Left renal pelvis (tissue), 4 donors: ENCODE results near the gene SLC41A2. TPM values are rescaled to one million over a fixed set of nuclear protein-coding genes. Genes with fewer than 3 reads are reported as not detected.
"Not testable (repeated sequence)": the region's sequence is repeated elsewhere in the genome, so short reads cannot be mapped to it uniquely, and the experiment has no call there.

ENCODE experiments used
- DNase-seq, 4 donors: peaks; one replicate each; pipeline ENCODE4 v3.0.0-alpha.2; 2013; ENCODE audit warnings: low read depth in 4 of 4, low spot score in 3 of 4
- polyA plus RNA-seq, 4 donors: library from polyadenylated mRNA; unstranded; fragments of 120-200 nt; gene quantifications; one replicate each; pipeline ENCODE4 v1.2.1, GENCODE V29; 2013; ENCODE audit not compliant: insufficient read length in 4 of 4

SLC41A2 gene, protein sequence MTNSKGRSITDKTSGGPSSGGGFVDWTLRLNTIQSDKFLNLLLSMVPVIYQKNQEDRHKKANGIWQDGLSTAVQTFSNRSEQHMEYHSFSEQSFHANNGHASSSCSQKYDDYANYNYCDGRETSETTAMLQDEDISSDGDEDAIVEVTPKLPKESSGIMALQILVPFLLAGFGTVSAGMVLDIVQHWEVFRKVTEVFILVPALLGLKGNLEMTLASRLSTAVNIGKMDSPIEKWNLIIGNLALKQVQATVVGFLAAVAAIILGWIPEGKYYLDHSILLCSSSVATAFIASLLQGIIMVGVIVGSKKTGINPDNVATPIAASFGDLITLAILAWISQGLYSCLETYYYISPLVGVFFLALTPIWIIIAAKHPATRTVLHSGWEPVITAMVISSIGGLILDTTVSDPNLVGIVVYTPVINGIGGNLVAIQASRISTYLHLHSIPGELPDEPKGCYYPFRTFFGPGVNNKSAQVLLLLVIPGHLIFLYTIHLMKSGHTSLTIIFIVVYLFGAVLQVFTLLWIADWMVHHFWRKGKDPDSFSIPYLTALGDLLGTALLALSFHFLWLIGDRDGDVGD
- 10 to 100 TPM in 1 of 4 donors, 1 to 10 TPM in 3; 4.3 to 12.4 (median 5.7) TPM for polyA plus RNA-seq

DNA sequence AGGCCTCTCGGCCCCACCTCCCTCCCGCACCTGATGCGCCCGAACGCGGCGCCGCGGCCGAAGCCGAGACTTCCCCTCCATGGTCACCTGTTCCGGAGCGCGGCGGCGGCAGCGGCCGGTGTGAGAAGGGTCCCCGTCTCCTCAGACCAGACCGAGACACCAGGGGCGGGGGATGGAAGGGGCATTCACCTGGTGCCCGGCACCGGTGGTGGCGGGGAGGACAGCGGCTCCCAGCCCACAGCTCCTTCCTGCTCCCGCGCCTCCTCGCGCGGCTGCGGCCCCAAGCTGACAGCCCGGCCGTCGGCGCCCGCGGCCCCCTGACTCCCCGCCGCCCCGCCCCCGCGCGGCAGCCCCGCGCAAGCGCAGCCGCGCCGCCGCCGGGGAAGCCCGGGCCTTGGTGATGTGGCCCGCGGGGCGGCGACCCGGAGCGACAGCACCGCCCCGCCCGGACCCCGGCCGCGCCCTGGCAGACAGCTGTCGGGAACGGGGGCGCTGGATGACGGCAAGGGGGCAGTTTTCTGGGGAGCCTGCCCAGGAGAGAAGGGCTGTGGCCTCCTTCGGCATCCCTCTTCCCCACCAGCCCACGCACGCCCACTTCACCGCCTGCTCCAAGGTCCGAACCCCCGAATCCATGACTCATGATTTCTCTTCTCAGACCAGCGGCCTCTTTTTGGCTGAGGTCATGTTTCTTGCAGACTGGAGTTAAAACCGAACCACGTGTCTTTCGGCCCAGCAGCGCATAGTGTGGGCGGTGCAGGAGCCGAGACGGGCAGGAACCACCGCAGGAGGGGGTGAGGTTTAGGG lies at the start of gene SLC41A2:
Gene SLC41A2, minus strand, starts transcription at position 290 of the 804 bp plus-strand sequence. CDS start 29,763 bp downstream, outside the sequence.
- peak in 3 of 4 donors; percentile 37 to 56 (median 40) for DNase-seq

DNA sequence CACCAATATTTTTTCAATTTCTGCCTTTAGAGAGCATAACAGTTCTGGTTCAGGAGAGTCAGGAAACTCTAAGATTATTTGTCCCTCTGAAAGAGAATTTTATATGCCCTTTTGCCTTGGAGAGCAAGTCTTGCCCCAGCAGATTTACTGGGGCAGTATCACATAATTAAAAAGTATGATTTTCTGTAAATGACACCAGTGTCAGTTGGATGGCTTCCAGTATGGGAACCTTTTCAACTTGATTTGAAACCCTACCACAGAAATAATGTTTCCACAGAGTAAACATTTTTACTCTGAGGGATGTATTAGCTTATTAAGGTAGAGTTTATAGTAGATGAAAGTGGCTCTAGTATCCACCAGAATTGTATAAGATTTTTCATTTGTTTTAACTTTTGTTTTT lies 43.4 kb upstream of the SLC41A2 start:
- no peak for DNase-seq

DNA sequence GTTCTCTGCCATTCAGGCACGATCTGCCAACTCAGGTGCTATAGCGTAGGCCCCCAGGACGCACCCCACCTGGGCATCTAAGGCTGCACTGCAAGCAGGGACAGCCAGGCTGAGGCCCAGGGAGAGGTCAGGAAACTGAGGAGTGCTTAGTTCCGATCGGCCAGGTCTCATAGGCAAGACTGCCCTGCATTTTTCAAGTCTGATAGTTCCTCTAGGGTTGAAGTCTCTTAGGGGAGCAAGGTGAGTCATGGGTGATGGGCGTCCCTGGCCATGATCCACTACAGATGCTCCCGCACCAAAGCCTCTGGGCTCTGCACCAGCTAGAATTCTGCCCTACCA lies 41.2 kb upstream of the SLC41A2 start:
- no peak for DNase-seq

DNA sequence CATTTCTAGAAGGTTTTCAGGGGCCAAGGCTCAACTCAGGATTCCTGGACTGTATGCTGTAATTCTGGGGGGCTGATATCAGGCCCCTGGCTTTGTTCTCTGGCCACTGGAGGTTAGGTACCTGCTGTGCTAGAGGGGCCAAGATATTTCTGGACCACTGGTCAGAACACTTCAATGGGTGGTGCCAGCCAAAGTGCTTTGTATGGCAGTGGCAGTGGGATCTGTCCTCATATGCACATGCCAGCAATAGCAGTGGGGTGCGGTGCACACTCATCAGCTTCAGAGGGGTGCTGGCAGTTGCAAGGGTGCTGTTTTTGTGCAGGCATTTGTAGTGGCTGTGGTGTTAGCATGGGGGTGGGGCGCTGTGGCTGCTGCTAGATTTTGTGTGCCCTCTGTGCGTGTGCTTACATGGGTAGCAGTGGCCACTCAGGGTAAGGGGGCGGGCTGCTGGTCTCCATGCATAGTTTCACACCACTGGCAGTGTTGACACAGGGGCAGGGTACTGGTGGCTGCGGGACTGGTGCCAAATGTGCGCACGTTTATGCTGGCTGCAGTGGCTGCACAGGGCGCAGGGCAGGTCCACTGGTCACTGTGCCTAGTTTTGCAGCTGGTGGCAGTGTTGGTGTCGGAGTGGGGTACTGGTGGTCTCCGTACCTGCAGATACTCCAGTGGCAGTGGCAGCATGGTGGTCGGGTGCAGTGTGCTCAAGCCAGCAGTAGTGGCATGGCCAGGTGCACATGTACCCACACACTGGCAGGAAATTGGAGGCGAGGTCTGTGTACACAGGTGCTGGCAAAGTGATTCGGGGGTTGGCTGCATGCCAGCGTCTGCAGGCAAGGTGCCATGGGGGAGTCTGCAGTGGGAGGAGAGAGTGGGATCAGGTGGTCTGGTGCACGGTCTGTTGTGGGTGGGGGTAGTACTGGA lies 40.6 kb upstream of the SLC41A2 start:
- no peak for DNase-seq

DNA sequence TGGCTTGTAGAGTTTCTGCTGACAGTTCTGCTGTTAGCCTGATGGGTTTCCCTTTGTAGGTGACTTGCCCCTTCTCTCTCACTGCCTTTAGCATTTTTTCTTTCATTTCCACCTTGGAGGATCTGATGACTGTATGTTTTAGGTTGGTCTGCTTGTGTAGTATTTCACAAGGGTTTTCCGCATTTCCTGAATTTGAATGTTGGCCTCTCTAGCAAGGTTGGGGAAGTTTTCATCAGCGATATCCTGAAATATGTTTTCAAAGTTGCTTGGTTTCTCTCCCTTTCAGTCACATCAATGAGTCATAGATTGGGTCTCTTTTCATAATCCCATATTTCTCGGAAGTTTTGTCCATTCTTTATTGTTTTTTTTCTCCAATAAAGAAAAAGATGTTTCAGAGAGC lies 39.5 kb upstream of the SLC41A2 start:
- DNase-seq = no peak

DNA sequence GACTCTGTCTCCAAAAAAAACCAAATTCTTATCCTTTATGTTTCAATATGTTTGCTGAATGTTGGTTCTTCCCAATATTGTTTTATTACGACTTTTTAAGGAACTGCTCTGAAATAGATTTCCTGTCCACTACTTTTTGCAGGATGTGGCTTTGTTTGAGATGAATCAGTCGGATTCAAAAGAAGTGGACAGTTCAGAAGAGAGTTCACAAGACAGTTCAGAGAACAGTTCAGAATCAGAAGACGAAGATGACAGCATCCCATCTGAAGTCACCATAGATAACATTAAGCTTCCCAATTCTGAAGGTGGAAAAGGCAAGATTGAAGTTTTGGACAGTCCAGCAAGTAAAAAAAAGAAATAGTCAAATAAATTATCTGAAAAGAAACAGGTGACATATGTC lies 36.2 kb upstream of the SLC41A2 start:
- DNase-seq = no peak

DNA sequence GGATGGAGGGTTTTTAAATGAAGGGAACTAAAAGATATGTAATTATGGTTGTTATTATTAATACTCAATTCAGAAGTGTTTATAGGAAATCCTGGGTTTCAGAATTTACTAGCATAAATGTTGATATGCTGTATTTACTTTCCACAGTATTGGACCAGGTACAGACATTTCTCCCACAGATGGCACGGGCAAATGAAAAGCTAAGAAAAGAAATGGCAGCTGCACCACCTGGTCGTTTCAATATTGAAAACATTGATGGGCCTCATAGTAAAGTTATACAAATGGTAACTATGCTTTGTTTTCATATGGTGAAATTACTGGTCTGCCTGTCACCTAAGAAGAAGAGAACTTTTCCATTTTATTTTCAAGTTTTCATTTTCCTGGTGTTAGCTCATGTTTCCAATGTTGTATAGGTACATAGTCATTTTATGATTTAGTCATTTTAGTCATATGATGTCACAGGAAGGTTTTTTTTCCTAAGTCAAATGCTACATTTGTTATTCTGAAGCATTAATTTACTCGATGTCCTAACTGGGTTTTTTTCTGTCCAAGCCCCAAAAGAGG lies 33.6 kb upstream of the SLC41A2 start:
- DNase-seq = no peak

DNA sequence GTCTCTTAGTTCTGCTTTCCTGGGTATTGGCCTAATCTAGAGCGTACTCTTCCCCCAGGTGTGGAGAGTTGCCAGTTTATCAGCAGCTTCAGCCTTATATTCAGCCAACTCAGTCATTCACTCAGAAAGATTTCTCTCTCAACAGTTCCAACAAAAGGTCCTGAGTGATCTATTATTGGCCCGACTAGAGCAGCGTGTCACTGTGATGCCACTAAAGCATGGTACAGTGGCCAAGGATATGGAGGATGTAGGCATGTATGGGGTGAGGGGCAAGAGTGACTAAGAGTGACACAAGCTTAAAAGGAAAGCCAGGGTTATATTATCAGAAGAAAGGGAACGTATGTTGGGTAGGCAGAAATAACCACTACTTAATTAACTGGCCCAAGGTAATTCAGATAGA lies 32.9 kb upstream of the SLC41A2 start:
- no peak for DNase-seq

DNA sequence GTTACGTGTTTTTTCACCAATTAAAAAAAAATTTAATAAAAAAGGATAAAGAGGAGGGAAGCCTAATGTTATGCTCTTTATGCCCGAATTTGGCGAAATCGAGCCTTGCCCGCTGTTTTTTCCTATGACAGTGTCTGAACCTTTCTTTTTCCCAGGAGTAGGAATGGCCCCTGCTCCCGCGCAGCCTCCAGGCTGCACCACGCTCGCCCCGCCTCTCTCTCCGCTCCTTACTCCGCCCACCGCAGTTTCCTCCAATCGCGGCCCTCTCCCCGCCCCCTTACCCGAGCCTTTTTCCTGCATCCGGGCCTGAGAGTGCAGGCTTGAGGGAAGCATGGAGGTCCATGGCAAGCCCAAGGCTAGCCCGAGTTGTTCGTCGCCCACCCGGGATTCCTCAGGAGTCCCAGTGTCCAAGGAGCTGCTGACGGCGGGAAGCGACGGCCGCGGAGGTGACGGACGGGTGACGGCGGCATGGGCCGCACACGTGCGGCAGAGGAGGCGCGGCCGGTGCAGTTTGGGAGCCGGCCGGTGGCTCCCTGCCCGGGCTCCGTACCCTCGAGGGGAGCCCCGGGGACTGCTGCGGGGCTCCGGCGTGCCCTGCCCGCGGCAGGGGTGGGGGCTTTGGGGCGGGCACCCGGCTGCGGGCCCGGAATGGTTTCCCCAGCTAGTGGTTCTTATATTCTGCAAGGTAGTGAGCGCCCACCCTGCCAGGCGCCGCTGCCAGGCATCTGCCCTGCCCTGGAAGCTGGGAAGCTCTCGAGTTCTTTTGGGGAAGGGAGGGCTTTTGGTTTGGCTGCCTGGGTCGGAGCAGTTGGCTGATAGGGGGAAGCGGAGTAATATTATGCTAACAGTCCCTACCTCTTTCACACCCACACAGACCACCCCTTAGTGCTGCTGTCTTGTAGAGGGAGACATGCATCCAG lies 28.2 kb upstream of the SLC41A2 start, which contains the start of gene NOPCHAP1:
Gene NOPCHAP1, plus strand, starts transcription at position 295 of the 920 bp plus-strand sequence. Its CDS starts 37 bp downstream, at position 332.
- peak; percentile 74 to 81 (median 78) for DNase-seq

DNA sequence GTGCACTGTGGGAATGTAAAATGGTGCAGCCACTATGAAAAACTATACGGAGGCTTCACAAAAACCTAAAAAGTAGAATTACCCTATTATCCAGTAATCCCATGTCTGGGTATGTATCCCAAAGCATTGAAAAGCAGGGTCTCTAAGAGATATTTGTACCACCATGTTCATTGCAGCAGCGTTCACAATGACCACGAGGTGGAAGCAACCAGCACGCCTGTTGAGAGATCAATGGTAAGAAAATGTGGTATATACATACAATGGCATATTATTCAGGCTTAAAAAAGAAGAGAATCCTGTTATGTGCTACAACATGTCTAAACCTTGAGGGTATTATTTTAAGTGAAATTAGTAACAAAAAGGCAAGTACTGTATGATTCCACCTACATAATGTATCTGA lies 27.1 kb upstream of the SLC41A2 start:
- DNase-seq = no peak

DNA sequence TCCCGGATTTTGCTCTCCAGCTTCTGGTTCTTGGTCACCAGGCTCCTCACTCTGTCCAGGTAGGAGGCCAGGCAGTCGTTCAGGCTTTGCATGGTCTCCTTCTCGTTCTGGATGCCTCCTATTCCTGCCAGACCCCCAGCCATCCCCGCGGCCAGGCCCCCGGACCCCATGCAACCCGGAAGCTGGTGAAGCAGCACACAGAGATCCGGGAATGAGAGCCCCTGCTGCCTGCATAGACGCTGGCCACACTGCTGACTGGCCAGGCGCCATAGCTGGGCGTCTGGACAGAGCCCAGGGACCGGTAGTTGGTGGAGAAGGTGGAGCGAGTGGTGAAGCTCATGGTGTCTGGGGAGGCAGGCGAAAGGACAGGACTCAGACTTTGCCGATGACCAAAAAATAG lies 19.6 kb upstream of the SLC41A2 start:
- not testable (repeated sequence) for DNase-seq

DNA sequence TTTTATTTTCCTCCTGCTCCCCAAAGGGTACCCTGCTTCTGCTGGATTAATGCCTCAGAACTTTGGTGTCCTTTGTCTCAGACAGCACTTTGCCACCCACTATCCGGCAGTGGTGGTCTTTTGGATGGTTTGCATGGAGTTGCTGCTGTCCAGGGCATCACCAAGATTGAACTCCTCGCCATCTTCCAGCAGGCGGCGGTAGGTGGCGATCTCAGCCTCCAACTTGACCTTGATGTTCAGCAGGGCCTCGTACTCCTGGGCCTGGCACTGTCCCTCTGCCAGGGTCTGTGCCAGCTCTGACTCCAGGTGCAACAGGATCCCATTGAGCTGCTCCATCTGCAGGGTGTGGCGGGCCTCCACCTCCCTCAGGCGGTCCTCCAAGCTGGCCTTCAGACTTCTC lies 18.6 kb upstream of the SLC41A2 start:
- no peak for DNase-seq

DNA sequence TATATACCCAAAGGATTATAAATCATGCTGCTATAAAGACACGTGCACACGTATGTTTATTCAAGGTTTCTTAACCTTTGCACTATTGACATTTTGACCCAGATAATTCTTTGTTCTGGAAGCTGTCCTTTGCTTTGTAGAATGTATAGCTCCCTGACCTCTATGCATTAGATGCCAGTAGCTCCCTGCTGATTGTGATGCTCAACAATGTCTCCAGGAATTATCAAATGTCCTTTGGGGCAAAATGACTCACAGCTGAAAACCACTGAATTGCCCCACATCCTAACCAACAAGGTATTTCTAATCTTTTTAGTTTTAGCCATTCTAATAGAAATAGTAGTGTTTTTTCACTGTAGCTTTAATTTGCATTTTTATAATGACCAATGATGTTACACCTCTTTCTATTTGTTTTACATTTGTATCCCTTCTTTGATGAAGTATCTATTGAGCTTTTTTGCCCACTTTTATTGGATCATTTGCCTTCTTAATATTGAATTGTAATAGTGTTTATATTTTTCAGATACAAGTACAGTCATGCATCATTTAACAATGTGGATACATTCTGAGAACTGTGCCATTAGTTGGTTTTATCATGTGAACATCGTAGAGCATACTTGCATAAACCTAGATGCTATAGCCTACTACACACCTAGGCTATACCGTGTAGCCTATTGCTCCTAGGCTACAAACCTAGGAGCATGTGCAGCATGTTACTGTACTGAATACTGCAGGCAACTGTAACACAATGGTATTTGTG lies 17.7 kb upstream of the SLC41A2 start:
- no peak for DNase-seq

DNA sequence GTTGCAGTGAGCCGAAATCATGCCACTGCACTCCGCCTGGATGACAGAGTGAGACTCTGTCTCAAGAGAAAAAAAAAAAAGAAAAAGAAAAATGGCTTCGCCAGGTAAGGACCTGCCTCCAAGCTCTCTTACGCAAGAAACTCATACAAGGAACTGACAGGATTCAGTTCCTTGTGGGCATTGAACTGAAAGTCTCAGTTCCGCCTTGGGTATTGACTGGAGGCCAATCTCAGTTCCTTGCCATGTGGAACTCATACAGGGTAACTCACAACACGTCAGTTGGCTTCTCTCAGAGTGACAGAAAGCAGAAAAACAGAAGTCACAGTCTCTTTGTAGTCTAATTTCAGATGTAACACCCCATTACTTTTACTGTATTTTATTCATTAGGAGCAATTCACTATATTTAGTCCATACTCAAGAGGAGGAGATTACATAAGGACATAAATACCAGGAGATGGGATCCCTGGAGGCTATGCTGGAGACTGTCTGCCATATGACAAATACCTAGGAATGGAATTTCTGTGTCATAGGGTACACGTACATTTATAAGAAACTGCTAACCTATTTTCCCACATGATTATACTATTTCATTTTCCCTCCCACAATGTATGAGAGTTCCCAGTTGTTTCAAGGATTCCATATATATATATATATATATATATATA lies 16.7 kb upstream of the SLC41A2 start:
- DNase-seq = no peak

DNA sequence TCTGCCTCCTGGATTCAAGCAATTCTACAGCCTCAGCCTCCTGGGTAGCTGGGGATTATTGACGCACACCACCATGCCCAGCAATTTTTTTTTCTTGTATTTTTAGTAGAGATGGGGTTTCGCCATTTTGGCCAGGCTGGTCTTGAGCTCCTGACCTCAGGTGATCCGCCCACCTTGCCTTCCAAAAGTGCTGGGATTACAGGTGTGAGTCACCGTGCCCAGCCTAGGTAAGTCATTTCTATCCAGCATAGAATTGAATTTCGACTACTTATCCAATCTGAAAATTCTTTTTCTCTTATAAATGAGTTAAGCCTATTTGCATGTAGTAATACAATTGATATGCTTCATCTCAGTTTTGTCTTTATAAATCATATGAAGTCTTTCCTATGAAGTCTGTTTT lies 15.2 kb upstream of the SLC41A2 start:
- no peak for DNase-seq

DNA sequence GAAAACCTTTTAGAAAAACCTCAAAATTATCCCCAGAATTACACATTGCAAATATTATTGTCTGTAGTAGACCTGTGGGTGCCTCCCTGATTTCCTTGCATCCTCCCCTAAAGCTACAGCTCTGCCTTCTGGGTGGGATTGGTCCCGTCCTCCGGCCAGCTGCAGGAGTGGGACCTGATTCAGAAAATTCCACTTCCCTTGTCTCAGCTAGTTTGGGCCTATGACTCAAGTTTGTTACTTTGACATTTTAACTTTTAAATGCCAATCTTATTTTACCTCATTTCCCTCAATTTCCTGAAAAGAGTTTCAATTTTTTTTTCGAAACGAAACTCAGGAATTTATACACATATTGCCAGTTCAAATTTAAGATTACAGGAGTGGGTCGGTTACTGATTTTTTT lies 13.2 kb upstream of the SLC41A2 start:
- DNase-seq = no peak

DNA sequence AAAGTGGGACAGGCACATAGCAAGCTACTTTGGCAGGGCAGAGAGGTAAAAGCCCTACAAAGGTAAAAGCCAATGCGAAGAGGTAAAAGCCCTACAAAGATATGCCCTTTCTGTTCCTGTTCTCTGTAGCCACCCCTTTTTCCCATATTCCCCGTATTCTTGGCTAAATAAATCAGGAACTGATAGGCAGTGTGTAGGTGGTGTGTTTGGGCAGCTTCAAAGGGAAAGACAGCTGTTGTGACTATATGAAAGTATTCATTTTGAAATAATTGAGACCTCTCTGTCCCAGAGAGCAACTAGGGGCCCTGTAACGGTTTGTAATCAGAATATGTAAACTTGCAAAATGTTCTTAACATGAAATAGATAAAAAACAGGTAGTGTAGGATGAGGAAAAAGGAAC lies 11.3 kb upstream of the SLC41A2 start:
- no peak for DNase-seq

DNA sequence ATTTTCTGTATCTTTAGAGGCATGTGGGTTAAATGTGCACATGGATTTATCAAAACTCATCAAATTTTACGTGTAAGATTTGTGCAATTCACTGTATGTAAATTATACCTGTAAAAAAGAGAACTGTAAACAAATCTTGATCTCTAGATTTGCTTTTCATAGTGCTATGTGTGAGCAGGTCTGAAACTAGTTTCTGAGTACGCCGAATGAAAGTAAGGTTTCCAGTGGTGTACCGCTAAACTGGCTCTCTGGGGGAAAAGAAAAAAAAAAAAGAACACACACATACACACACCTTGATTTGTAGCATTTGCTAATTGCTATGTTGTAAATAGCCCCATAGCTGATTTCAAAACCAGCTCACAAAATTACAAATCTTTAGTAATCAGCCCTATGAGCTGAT lies 8.6 kb upstream of the SLC41A2 start:
- DNase-seq = no peak
